Lower leg skin (tissue), 4 donors: ENCODE results near the gene UBE2J1. TPM values are rescaled to one million over a fixed set of nuclear protein-coding genes. Genes with fewer than 3 reads are reported as not detected.

Experiments used
- DNase-seq, 2 donors: peaks; one replicate each; pipeline ENCODE4 v3.0.0-alpha.2; 2019; ENCODE audit warnings: low spot score in 2 of 2
- H3K4me3 ChIP-seq: fragments of 200-600 bp; sonication (generic); 2 replicates; pipeline ENCODE4 v1.5.1; 2017; ENCODE audit warnings: mild to moderate bottlenecking, low read depth; ENCODE audit not compliant: poor library complexity, severe bottlenecking
- POLR2A ChIP-seq, 2 donors: fragments of 450-650 bp; IDR thresholded peaks; one replicate each; pipeline ENCODE4 v1.6.1; 2016 to 2017; ENCODE audit warnings: antibody characterized with exemption in 2 of 2, mild to moderate bottlenecking in 1 of 2, moderate library complexity in 1 of 2
- WGBS, 2 donors: methylation state at CpG; one replicate each; pipeline ENCODE4 v1.1.5; 2018; 5-methylcytosine and 5-hydroxymethylcytosine counted together
- intact Hi-C: fragments of 100-400 bp; cut with DNase I; formaldehyde crosslinking; loops from one replicate; pipeline ENCODE4 v1.15.0; 2023; ENCODE audit warnings: low total_unique reads
- total RNA-seq, 4 donors: library from RNA; depleted of rRNA; stranded (reverse); fragments of >200 nt; gene quantifications; one replicate each; pipeline ENCODE4 v1.1.0, GENCODE V29; 2016
- TF ChIP-seq, protein P1 (sequence below), 3 donors: fragments of 450-650 bp; IDR thresholded peaks; one replicate each; pipeline ENCODE4 v1.5.1; 2016; ENCODE audit warnings: antibody characterized with exemption in 3 of 3, mild to moderate bottlenecking in 3 of 3, moderate library complexity in 2 of 3

The UBE2J1 gene
- total RNA-seq, 4 donors from 2014 or later: 15.9 to 26.7 (median 22.6) TPM

- no peak for TF ChIP-seq POLR2A (IDR thresholded peaks at IDR 0.05)
- TF ChIP-seq, protein P1, sequence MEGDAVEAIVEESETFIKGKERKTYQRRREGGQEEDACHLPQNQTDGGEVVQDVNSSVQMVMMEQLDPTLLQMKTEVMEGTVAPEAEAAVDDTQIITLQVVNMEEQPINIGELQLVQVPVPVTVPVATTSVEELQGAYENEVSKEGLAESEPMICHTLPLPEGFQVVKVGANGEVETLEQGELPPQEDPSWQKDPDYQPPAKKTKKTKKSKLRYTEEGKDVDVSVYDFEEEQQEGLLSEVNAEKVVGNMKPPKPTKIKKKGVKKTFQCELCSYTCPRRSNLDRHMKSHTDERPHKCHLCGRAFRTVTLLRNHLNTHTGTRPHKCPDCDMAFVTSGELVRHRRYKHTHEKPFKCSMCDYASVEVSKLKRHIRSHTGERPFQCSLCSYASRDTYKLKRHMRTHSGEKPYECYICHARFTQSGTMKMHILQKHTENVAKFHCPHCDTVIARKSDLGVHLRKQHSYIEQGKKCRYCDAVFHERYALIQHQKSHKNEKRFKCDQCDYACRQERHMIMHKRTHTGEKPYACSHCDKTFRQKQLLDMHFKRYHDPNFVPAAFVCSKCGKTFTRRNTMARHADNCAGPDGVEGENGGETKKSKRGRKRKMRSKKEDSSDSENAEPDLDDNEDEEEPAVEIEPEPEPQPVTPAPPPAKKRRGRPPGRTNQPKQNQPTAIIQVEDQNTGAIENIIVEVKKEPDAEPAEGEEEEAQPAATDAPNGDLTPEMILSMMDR (IDR thresholded peaks at IDR 0.05): no peak
- 90 to 92% methylated on average over 4 of the region's 4 CpGs for WGBS, 2 donors
Observed at GRCh38 chr6:89346433-89346832, 6.1 kb downstream of the UBE2J1 start.

GRCh38 chr6:89339565-89339964 lies 13.0 kb downstream of the UBE2J1 start:
- WGBS, 2 donors: 92 to 93% methylated on average over 2 of the region's 2 CpGs
- H3K4me3 ChIP-seq: no peak overlapping the region
- no peak for TF ChIP-seq POLR2A (IDR thresholded peaks at IDR 0.05)
- TF ChIP-seq, protein P1 (IDR thresholded peaks at IDR 0.05): no peak
- intact Hi-C loops: no loop called here
- DNase-seq: no peak

More at GRCh38 chr6:89346433-89346832, 6.1 kb downstream of the UBE2J1 start:
- H3K4me3 ChIP-seq: no peak overlapping the region
- no peak for DNase-seq
- intact Hi-C loops: no loop called here

GRCh38 chr6:89335164-89335563 lies 17.4 kb downstream of the UBE2J1 start:
- H3K4me3 ChIP-seq: no peak overlapping the region
- intact Hi-C loops: no loop called here
- no peak for TF ChIP-seq POLR2A (IDR thresholded peaks at IDR 0.05)
- TF ChIP-seq, protein P1 (IDR thresholded peaks at IDR 0.05): no peak
- no peak for DNase-seq
- WGBS, 2 donors: 82 to 84% methylated on average over 3 of the region's 3 CpGs

DNA sequence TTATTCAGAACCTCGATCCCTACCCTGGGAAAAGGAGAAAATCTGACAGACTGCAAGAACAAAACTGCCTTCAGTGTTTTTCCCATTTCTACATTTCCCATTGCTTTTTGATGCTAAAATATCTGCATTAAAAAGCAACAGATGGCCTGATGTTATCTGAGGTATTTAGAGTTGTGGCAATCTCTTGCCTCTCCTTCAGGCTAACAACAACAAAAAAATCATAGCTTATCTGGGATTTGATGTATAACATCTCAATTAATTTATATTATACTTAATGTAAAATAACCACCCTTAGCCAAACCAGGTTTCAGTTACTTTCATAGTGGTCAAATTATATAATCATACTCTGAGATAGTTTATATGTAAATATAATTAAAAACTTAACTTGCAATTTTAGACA lies 21.6 kb downstream of the UBE2J1 start:
- DNase-seq: no peak
- intact Hi-C loops: no loop called here
- 96 to 100% methylated on average over 1 of the region's 1 CpG for WGBS, 2 donors
- TF ChIP-seq, protein P1 (IDR thresholded peaks at IDR 0.05): no peak
- TF ChIP-seq POLR2A (IDR thresholded peaks at IDR 0.05): no peak
- H3K4me3 ChIP-seq: no peak overlapping the region

DNA sequence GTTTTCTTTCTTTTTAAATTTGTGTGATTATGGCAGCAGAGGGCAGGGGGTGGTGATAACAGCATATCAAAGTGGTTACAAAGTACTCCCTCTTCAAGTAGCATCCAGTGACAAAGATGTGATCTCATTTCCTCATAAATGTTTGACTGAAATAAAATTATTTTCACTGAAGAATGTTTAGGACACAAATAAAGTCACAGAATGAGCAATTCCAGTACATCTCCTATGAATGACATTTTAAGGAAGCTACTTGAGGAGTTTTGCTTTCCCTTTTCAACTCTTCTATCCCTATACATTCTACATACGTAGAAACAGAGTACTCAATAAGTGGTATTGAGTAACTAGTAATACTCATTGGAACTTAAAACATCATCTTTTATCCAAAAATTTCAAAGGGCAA lies 23.5 kb downstream of the UBE2J1 start:
- no peak overlapping the region for H3K4me3 ChIP-seq
- 92 to 96% methylated on average over 1 of the region's 1 CpG for WGBS, 2 donors
- no peak for DNase-seq
- intact Hi-C loops: no loop called here
- TF ChIP-seq POLR2A (IDR thresholded peaks at IDR 0.05): no peak
- TF ChIP-seq, protein P1 (IDR thresholded peaks at IDR 0.05): no peak

- WGBS, 2 donors: 92 to 96% methylated on average over 3 of the region's 3 CpGs
- H3K4me3 ChIP-seq: no peak overlapping the region
- TF ChIP-seq POLR2A (IDR thresholded peaks at IDR 0.05): no peak
- TF ChIP-seq, protein P1 (IDR thresholded peaks at IDR 0.05): no peak
- intact Hi-C loops: no loop called here
- no peak for DNase-seq
Observed at GRCh38 chr6:89324304-89324703, 28.2 kb downstream of the UBE2J1 start.
